H1 (cell line): ENCODE data around the gene UBQLN1. TPM values are rescaled to one million over a fixed set of nuclear protein-coding genes. Genes with fewer than 3 reads are reported as not detected.

Experiments
- JUN ChIP-seq: IDR thresholded peaks from 2 replicates; pipeline ENCODE4 v1.6.1; 2011; ENCODE audit warnings: low read depth, mild to moderate bottlenecking, improper control_type of control experiment, low read length
- polyA plus RNA-seq, 7 experiments: library from polyadenylated mRNA; depleted of rRNA in 3 of 7; stranded (reverse) in 5 of 7; unstranded in 2 of 7; fragments of >200 nt in 5 of 7; fragments of 200-250 nt in 2 of 7; gene quantifications; 1 replicate in 5 of 7; 2 replicates in 1 of 7; 4 replicates in 1 of 7; pipeline versions ENCODE4 v1.2.1 to v1.2.3, GENCODE V29; 2011 to 2013; ENCODE audit warnings: missing spikeins in 2 of 7, mixed read lengths in 2 of 7
- total RNA-seq: library from RNA; stranded (reverse); fragmentation: NEBNext Ultra II Directional; extraction: Animal tissue kit (Norgen Biotek cat#: 25700); gene quantifications from 2 replicates; pipeline ENCODE4 v1.2.1, GENCODE V29; 2021

UBQLN1 gene
- total and polyA plus RNA-seq, 2 of the 8 experiments (the other 6 are each of a cell fraction or from before 2014, with no cell fraction given), result 62.4 to 105 TPM

DNA sequence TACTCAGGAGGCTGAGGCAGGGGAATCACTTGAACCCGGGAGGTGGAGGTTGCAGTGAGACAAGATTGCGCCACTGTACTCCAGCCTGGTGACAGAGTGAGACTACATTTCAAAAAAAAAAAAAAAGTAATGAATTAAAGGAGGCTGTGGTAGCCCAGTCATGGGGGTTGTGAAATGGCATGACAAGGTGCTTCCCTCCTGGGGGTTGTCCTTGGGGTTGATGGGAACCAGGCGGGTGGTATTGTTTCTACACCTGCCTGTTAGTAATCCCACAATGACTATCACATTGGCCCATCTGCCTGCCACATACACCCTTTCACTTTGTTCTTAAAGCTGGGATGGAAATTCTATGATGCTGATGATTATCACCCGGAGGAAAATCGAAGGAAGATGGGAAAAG is 79.2 kb downstream of the UBQLN1 start (continued):
- TF ChIP-seq JUN, result no peak
- TF ChIP-seq, all 59 proteins: peak for 0
